Ishikawa (cell line): Measurements from ENCODE around the gene COL20A1.

Source experiments
- CEBPB ChIP-seq: IDR thresholded peaks from 2 replicates; pipeline ENCODE4 v1.6.1; 2012
- CREB1 ChIP-seq: IDR thresholded peaks from 2 replicates; pipeline ENCODE4 v1.6.1; 2012; ENCODE audit warnings: low read depth
- EGR1 ChIP-seq: IDR thresholded peaks from 2 replicates; pipeline ENCODE4 v1.6.1; 2012
- EP300 ChIP-seq: IDR thresholded peaks from 2 replicates; pipeline ENCODE4 v1.6.1; 2012; ENCODE audit warnings: borderline replicate concordance
- FOXM1 ChIP-seq: IDR thresholded peaks from 2 replicates; pipeline ENCODE4 v1.6.1; 2012; ENCODE audit warnings: low read depth, borderline replicate concordance
- NFIC ChIP-seq: IDR thresholded peaks from 2 replicates; pipeline ENCODE4 v1.6.1; 2012
- RAD21 ChIP-seq: IDR thresholded peaks from 2 replicates; pipeline ENCODE4 v1.6.1; 2012; ENCODE audit warnings: low read depth
- REST ChIP-seq: IDR thresholded peaks from 2 replicates; pipeline ENCODE4 v1.6.1; 2012; ENCODE audit warnings: low read depth, mild to moderate bottlenecking
- TAF1 ChIP-seq: IDR thresholded peaks from 2 replicates; pipeline ENCODE4 v1.6.1; 2012; ENCODE audit warnings: low read depth, mild to moderate bottlenecking
- TCF12 ChIP-seq: IDR thresholded peaks from 2 replicates; pipeline ENCODE4 v1.6.1; 2012; ENCODE audit warnings: low read depth
- TEAD4 ChIP-seq: IDR thresholded peaks from 2 replicates; pipeline ENCODE4 v1.6.1; 2012
- YY1 ChIP-seq: IDR thresholded peaks from 2 replicates; pipeline ENCODE4 v1.6.1; 2012; ENCODE audit warnings: low read depth
- ZBTB7A ChIP-seq: IDR thresholded peaks from 2 replicates; pipeline ENCODE4 v1.6.1; 2012; ENCODE audit warnings: low read depth
- TF ChIP-seq, protein P1 (sequence below): IDR thresholded peaks from 2 replicates; pipeline ENCODE4 v1.6.1; 2012
- TF ChIP-seq, protein P2 (sequence below): IDR thresholded peaks from 2 replicates; pipeline ENCODE4 v1.6.1; 2012

COL20A1 gene

GRCh38 chr20:63330940-63331339 lies 38.0 kb downstream of the COL20A1 start:
- TF ChIP-seq CEBPB (no peak), FOXM1 (no peak), TAF1 (no peak)

- TF ChIP-seq, protein P1, sequence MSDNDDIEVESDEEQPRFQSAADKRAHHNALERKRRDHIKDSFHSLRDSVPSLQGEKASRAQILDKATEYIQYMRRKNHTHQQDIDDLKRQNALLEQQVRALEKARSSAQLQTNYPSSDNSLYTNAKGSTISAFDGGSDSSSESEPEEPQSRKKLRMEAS, result no peak
- TF ChIP-seq TAF1 (no peak), EP300 (no peak), YY1 (no peak), EGR1 (no peak), CEBPB (no peak), RAD21 (no peak), NFIC (no peak), ZBTB7A (no peak), TCF12 (no peak), TEAD4 (no peak), CREB1 (no peak), REST (no peak), FOXM1 (no peak)
- TF ChIP-seq, protein P2, sequence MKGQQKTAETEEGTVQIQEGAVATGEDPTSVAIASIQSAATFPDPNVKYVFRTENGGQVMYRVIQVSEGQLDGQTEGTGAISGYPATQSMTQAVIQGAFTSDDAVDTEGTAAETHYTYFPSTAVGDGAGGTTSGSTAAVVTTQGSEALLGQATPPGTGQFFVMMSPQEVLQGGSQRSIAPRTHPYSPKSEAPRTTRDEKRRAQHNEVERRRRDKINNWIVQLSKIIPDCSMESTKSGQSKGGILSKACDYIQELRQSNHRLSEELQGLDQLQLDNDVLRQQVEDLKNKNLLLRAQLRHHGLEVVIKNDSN, result no peak
Observed at GRCh38 chr20:63331741-63332400, 38.9 kb downstream of the COL20A1 start.

DNA sequence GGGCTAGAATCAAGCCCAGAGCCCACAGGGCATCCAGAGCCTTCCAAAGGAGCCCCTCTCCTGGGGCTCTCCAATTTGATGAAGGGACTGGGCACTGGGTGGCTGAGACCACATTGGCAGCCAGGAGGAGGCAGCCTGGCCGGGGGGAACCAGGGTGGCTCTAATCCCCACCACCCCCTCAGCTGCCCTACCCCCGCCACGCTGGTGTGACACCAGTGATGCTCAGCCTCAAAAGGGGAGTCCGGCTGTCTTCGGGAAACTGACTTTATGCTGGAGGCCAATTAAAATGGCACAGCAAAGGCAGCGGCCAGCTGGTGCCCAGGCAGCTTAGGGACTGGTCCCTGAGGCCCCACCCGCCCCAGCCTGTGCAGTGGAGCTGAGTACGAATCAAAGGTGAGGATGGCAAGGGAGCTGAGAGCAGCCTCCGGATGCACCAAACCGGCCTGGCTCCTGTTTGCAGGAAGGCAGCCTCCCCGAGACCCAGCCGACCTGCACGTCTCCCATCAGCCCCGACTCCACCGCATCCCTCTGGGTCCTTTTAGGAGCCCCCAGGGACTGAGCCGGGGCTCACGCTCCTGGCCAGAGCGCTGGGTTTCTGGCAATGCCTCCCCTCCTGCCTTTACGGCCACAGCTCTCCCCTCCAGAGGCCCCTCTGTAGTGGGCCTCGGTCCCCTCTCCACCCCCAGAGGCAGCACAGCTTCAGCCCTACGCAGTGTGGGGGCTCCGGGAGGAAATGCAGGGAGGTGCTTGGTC lies 39.7 kb downstream of the COL20A1 start:
- no peak for TF ChIP-seq TCF12
- TF ChIP-seq YY1, result no peak
- TF ChIP-seq, protein P1, result no peak
- no peak for TF ChIP-seq FOXM1
- TF ChIP-seq EP300, result no peak
- TF ChIP-seq EGR1, result no peak
- TF ChIP-seq REST, result no peak
- TF ChIP-seq, protein P2, result no peak
- no peak for TF ChIP-seq ZBTB7A
- no peak for TF ChIP-seq TAF1
- no peak for TF ChIP-seq CREB1
- TF ChIP-seq NFIC, result no peak
- TF ChIP-seq TEAD4, result no peak
- no peak for TF ChIP-seq CEBPB
- no peak for TF ChIP-seq RAD21

DNA sequence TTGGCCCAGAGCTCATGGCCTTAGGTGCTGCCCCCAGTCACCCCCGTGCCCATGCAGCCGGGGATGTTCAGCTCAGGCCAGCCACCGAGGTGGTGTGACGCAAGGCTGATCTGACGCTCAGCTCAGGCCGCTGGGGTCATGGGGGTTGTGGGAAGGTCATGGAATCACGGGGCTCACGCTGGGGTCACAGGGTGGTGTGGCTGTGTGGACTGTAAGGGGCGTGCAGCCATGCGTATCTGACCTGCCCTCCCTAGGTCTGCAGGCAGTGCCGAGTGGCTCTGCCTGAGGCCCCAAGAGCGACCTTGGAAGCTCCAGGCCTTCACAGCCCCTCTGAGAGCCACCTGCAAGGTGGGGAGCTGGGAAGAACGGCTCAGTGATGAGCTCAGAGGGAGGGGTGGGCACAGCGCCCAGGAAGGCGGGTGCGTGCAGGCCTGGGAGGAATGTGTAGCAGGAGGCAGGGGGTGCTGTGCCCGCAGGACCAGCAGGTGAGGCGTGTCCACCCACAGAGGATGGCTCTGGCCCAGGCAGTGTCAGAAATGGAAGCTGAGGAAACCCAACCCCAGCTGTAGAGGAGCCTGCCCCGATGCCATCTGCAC lies 40.4 kb downstream of the COL20A1 start:
- TF ChIP-seq, protein P1, result peak; percentile 40; the same call in 1 of the 2 replicates
- TF ChIP-seq, protein P2, result no peak
- TF ChIP-seq EP300, result peak; percentile 40; the same call in 1 of the 2 replicates
- TF ChIP-seq TCF12, result peak; percentile 59; the same call in 1 of the 2 replicates
- no peak for TF ChIP-seq CEBPB
- TF ChIP-seq EGR1, result peak; percentile 80
- peak; percentile 77 for TF ChIP-seq NFIC
- TF ChIP-seq YY1, result no peak
- TF ChIP-seq FOXM1, result no peak
- TF ChIP-seq ZBTB7A, result peak; percentile 50; the same call in 1 of the 2 replicates
- peak; percentile 77 for TF ChIP-seq TEAD4
